NK-92 treated with Interleukin-12 subunit alpha and Interleukin-12 subunit beta, amount 100 ng/mL, for 24 hours (cell line): ENCODE measurements around the gene DPH5.

ENCODE experiments used
- DNase-seq: peaks from one replicate; lab custom pipeline; 2025; lab: John Stamatoyannopoulos, UW

The DPH5 gene

GRCh38 chr1:101030881-101031280 lies 5.3 kb upstream of the DPH5 start:
- no peak for DNase-seq

- DNase-seq: no peak
These were observed 3.6 kb upstream of the DPH5 start for GRCh38 chr1:101029184-101029583.

GRCh38 chr1:101028466-101028865 lies 2.9 kb upstream of the DPH5 start:
- no peak for DNase-seq

GRCh38 chr1:101027194-101027772 lies 1.7 kb upstream of the DPH5 start:
- DNase-seq: no peak

- no peak for DNase-seq
These were observed 825 bp upstream of the DPH5 start for GRCh38 chr1:101026430-101026788.

- DNase-seq: no peak
These were observed 314 bp downstream of the DPH5 start for GRCh38 chr1:101025283-101025656.

- DNase-seq: no peak
These were observed 3.3 kb downstream of the DPH5 start for GRCh38 chr1:101022294-101022693.

- DNase-seq: no peak
These were observed 8.1 kb downstream of the DPH5 start for GRCh38 chr1:101017448-101017847.

GRCh38 chr1:101013776-101014175 lies 11.8 kb downstream of the DPH5 start:
- no peak for DNase-seq

- DNase-seq: no peak
These were observed 17.3 kb downstream of the DPH5 start for GRCh38 chr1:101008229-101008834.

- DNase-seq: no peak
These were observed 19.0 kb downstream of the DPH5 start for GRCh38 chr1:101006553-101006952.

GRCh38 chr1:101005871-101006270 lies 19.7 kb downstream of the DPH5 start:
- DNase-seq: no peak

- DNase-seq: no peak
These were observed 20.4 kb downstream of the DPH5 start for GRCh38 chr1:101005183-101005582.

- no peak for DNase-seq
These were observed 20.9 kb downstream of the DPH5 start for GRCh38 chr1:101004670-101005069.

GRCh38 chr1:101004061-101004460 lies 21.5 kb downstream of the DPH5 start:
- no peak for DNase-seq

GRCh38 chr1:101003012-101003650 lies 22.5 kb downstream of the DPH5 start:
- no peak for DNase-seq

- no peak for DNase-seq
These were observed 23.0 kb downstream of the DPH5 start for GRCh38 chr1:101002551-101002950.

- DNase-seq: no peak
These were observed 25.3 kb downstream of the DPH5 start for GRCh38 chr1:101000131-101000873.

- DNase-seq: no peak
These were observed 27.2 kb downstream of the DPH5 start for GRCh38 chr1:100998426-100998825.

- no peak for DNase-seq
These were observed 30.2 kb downstream of the DPH5 start for GRCh38 chr1:100995198-100995988.

- DNase-seq: no peak
These were observed 36.1 kb downstream of the DPH5 start for GRCh38 chr1:100989306-100990077.

GRCh38 chr1:100988121-100988520 lies 37.5 kb downstream of the DPH5 start:
- DNase-seq: no peak
